GM12873 (cell line): ENCODE results near the gene SMIM36.

Source experiments
- TF ChIP-seq, protein P1 (sequence below): IDR thresholded peaks from 2 replicates; pipeline ENCODE4 v1.5.1; 2012; ENCODE audit warnings: low read depth, mild to moderate bottlenecking, moderate library complexity, low read length, control low read depth; ENCODE audit not compliant: insufficient read depth; ENCODE audit errors: missing control alignments

Gene SMIM36

DNA sequence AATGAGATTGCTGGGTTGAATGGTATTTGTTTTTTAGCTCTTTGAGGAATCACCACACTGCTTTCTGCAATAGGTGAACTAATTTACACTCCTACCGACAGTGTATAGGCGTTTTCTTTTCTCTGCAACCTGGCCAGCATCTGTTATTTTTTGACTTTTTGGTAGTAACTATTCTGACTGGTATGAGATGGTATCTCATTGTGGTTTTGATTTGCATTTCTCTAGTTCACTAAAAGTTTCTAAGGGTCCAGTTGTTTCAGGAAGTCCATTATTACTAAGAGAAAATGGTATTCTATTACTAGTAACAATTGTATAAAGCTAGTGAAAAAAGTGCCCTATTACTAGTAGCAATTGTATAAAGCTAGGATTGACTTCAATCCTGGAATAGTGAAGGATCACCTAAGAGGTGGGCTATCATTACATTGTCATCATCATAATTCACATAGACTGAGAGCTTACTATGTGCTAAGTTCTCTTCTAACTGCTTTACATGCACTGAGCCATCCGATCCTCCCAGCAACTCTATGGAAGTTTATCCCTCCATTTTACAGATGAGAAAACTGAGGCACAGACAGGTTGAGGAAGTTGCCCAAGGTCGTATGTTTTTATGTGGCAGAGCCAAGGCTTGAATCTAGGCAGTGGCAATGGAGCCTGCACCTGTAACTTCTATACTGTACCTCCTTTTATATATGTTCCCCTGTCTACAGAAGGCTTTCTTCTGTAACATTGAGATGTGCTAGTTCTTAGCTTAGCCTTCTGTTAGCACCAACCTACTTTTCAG lies 13.4 kb upstream of the SMIM36 start:
- TF ChIP-seq, protein P1, sequence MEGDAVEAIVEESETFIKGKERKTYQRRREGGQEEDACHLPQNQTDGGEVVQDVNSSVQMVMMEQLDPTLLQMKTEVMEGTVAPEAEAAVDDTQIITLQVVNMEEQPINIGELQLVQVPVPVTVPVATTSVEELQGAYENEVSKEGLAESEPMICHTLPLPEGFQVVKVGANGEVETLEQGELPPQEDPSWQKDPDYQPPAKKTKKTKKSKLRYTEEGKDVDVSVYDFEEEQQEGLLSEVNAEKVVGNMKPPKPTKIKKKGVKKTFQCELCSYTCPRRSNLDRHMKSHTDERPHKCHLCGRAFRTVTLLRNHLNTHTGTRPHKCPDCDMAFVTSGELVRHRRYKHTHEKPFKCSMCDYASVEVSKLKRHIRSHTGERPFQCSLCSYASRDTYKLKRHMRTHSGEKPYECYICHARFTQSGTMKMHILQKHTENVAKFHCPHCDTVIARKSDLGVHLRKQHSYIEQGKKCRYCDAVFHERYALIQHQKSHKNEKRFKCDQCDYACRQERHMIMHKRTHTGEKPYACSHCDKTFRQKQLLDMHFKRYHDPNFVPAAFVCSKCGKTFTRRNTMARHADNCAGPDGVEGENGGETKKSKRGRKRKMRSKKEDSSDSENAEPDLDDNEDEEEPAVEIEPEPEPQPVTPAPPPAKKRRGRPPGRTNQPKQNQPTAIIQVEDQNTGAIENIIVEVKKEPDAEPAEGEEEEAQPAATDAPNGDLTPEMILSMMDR: no peak

DNA sequence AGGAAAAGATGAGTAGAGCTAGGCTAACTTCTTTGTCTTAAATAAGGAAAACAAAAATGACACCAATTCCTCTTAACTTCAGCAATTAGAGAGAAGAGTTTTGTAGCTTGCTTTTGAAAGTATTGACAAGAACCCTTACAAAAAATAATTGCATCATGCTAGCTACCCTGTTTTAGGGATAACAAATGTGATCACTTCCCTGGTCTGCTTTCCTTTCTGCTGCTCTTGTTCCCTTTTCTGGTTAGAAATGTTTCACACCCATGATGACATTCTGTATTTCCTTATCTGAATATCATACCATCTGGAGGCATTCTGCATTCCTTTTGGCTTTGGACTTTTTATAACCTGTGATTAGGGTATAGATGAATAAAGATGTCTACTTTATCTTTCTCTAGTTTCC lies 9.9 kb upstream of the SMIM36 start:
- TF ChIP-seq, protein P1: no peak

DNA sequence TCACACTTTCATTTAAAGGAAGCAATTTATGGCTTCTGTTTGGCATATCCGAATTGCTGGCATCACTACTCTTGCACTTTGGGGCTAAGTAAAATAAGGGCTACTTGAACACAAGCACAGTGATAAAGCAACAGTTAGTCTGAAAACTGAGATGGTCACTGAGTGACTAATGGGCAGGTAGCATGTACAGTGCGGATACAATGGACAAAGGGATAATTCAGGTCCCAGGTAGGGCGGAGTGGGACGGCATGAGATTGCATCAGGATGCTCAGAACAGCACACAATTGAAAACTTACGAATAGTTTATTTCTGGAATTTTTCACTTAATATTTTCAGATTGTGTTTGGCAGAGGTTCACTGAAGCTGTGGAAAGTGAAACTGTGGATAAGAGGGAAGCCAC lies 9.2 kb upstream of the SMIM36 start:
- TF ChIP-seq, protein P1: no peak

DNA sequence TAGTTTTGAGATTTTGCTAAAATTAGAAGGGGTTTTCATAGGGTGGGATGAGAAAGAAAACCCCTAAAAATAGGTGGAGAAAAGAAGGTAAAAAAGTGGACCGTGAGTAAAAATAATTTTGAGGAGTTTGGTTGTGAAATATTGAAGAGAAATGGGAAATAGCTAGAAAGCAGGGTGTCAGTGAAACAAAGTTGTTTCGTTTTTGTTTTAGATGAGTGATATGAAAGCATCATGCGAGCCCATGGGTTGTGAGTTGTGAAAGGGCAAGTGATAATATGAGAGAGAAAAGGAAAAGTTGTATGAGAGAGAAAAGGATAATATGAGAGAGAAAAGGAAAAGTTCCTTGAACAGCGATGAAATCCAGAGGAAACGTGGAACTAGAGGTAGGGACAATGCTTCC lies 7.3 kb upstream of the SMIM36 start:
- TF ChIP-seq, protein P1: no peak

DNA sequence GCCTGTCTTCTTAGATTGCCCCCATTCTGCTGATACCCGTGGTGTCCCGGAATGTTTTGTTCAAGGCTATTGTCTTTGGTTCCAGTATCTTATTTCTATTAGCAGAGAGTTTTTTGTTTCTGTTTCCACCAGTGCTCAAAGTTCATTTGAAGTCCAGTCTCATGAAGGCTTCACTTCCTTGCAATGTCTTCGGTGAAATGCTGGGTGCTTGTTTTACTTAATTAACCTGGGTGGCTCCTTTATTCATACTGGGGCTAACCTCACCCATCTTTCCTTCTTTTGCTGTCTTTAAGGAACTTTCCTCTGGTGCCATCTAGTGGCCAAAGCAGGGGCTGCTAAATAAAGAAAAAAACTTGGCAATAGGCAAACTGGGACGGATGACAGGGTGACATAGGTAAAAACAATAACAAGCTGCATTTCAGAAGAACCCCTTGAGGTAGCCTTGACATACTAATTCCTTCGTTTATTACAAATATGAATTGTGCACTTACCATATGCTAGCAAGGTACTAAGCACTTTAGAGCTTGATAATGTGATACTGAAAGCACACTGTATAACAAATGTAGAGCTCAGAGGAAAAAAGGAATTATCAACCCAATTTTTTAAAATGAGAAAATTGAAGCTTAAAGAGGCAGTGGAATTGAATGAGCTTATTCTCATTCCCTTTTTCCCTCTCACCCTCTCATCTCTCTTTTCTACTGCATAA lies 2.8 kb upstream of the SMIM36 start:
- TF ChIP-seq, protein P1: peak; percentile 81

DNA sequence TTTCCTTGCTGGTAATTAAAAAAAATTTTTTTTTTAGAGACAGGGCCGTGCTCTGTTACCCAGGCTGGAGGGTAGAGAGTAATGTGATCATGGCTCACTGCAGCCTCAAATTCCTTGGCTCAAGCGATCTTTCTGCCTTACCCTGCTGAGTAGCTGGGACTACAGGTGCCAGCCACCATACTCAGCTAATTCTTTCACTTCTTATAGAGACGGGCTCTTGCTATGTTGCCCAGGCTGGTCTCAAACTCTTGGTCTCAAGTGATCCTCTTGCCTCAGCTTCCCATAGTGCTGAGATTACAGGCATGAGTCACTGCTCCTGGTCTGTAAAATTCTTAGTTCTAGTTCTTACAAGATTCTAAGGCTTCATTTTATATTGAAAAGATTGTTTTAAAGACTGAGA lies 11.1 kb downstream of the SMIM36 start:
- TF ChIP-seq, protein P1: no peak

DNA sequence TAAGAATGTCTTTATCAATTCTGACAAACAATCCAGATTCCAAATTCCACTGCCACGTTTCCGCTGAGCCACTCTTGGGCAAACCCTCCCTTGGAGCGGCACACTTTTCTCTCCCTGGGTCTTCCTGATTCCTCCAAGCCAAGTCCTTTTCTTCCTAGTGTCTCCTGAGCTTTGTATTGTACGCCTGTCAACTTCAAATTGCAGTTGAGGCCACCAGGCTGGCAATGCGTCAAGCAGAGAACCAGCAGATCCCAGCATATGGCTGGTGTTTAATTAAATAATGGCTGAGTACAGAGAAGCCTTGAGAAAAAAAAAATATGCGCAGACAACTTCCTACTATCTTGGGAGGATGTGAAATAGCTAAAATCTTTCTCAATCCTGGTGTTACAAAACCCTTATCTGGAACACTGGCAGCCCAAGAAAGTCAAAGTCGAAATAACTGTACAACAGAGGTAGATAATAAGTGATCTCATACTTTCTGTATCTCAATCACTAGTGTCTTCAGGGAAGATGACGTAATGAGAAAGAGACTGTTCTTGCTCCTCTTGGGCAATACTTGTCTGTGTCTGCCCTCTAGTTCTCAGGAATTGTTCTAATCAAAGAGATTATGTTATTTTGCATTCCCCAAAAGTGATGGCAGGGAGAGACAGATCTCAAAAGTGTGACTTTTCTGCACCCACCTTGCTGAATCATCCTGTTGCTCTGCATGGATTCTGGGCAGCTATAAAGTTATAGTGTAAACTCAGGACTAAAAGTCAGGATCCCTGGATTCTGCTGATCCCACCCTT lies 15.0 kb downstream of the SMIM36 start:
- TF ChIP-seq, protein P1: no peak
